ENCODE results near the gene TOMM22. TPM values are rescaled to one million over a fixed set of nuclear protein-coding genes. Genes with fewer than 3 reads are reported as not detected.
A peak's percentile ranks its signal among the peaks of the same experiment; 100 is the strongest.

TOMM22 gene
- total and polyA plus RNA-seq, 2 experiments from 2014 or later = 84.0 to 131 TPM

DNA sequence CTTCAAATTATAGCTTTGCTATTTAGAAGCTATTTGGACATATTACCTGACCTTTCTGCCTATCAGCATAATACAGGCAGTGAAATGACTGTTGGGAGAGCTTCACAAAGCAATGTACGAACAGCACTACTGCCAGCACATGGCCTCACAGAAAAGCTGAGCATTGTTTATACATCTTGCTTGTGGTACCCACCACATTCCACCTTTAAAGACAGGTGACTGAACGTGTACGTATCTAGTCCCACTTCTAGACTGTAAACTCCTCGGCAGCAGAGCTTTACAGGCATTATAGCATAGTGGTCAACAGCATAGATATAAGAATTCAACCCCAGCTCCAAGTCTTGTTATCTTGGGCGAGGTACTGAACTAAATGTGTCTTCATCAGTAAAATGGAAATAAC lies 17.4 kb downstream of the TOMM22 start (continued):
- TF ChIP-seq REST (IDR thresholded peaks at IDR 0.05; ENCODE audit: unreplicated experiment) (no peak), POLR2AphosphoS5 (IDR thresholded peaks at IDR 0.05; ENCODE audit: low read depth) (no peak), EZH2phosphoT487 (IDR thresholded peaks at IDR 0.05; ENCODE audit: unreplicated experiment) (no peak), JUNB (IDR thresholded peaks at IDR 0.05; ENCODE audit: unreplicated experiment) (no peak), ZNF331 (CRISPR knock-in tag; IDR thresholded peaks at IDR 0.05; ENCODE audit: low read depth) (no peak), NANOG (IDR thresholded peaks at IDR 0.05; ENCODE audit: borderline replicate concordance) (no peak), ETS1 (IDR thresholded peaks at IDR 0.05) (no peak), ZNF114 (CRISPR knock-in tag; IDR thresholded peaks at IDR 0.05) (no peak), CREB1 (CRISPR knock-in tag; IDR thresholded peaks at IDR 0.05; ENCODE audit: low read depth) (no peak)

DNA sequence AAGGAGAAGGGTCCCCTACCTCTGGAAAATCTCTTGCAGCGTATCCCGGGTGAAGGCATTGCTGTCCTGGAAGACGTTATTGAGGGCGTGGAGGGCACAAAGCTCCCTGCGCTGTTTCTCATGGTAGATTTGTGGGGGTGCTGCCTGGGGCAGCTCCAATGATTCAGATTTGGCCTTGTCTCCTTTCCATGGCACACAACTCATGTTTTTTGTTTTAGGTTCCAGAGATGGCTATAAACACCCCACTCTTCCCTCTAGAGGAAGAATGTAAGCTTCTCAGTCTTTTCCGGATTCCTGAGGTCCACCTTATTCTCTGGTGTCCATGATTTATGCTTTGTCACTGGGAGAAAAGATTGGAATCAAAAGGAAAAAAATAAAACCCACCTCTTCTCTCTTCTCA lies 18.0 kb downstream of the TOMM22 start:
- Mint-ChIP-seq H3K27me3 (ENCODE audit: insufficient read depth, low read depth, poor library complexity) (peaks cover 17% of the 10 kb centered on the region), H3K4me3 (peak overlapping the region; percentile 98), H3K36me3 (ENCODE audit: low read depth) (peaks cover 8% of the 10 kb centered on the region; the same call in 2 of the 3 replicates), H3K27ac (no peak overlapping the region), H3K9me3 (no peaks in the 10 kb centered on the region), H3K4me1 (peaks cover 36% of the 10 kb centered on the region)
- Histone ChIP-seq H3K9me2 (ENCODE audit: insufficient read depth) (no peaks in the 10 kb centered on the region), H4K20me1 (replicated peaks; ENCODE audit: insufficient read depth) (peaks cover 13% of the 10 kb centered on the region), H3K36me3 (ENCODE audit: insufficient read depth) (no peaks in the 10 kb centered on the region), H3K4me3 (peak overlapping the region; percentile 97), H2AFZ (peak overlapping the region; percentile 74; the same call in 1 of the 2 replicates), H3K79me2 (replicated peaks; ENCODE audit: insufficient read depth) (peaks cover 49% of the 10 kb centered on the region), H3K27ac (ENCODE audit: low read depth) (no peak overlapping the region), H3K27me3 (ENCODE audit: insufficient read depth) (no peaks in the 10 kb centered on the region), H3K4me1 (ENCODE audit: insufficient read depth) (peaks cover 23% of the 10 kb centered on the region), H3K4me2 (peak overlapping the region; percentile 95), H3F3A (replicated peaks; ENCODE audit: low read depth) (peaks cover 4% of the 10 kb centered on the region; the same call in 1 of the 2 replicates)
- DNase-seq (ENCODE audit: low spot score) (no peak), ATAC-seq (no peak)
- TF ChIP-seq JUNB (IDR thresholded peaks at IDR 0.05; ENCODE audit: unreplicated experiment) = no peak

- H3K27ac ChIP-seq (ENCODE audit: low read depth) = no peak overlapping the region
- H3K36me3 ChIP-seq (ENCODE audit: insufficient read depth) = no peaks in the 10 kb centered on the region
- Mint-ChIP-seq H3K9me3 (no peaks in the 10 kb centered on the region), H3K4me1 (peaks cover 41% of the 10 kb centered on the region), H3K36me3 (ENCODE audit: low read depth) (peaks cover 9% of the 10 kb centered on the region; the same call in 2 of the 3 replicates), H3K27ac (peak overlapping the region; percentile 89), H3K27me3 (ENCODE audit: insufficient read depth, low read depth, poor library complexity) (peaks cover 21% of the 10 kb centered on the region), H3K4me3 (peak overlapping the region; percentile 98)
- peaks cover 23% of the 10 kb centered on the region for H3K4me1 ChIP-seq (ENCODE audit: insufficient read depth)
- peak overlapping the region; percentile 74; the same call in 1 of the 2 replicates for H2AFZ ChIP-seq
- peaks cover 4% of the 10 kb centered on the region; the same call in 1 of the 2 replicates for H3F3A ChIP-seq (replicated peaks; ENCODE audit: low read depth)
- ATAC-seq = peak; percentile 21
- H3K4me2 ChIP-seq = peak overlapping the region; percentile 95
- peak; percentile 74 for DNase-seq (ENCODE audit: low spot score)
- H4K20me1 ChIP-seq (replicated peaks; ENCODE audit: insufficient read depth) = peaks cover 13% of the 10 kb centered on the region
- H3K79me2 ChIP-seq (replicated peaks; ENCODE audit: insufficient read depth) = peaks cover 44% of the 10 kb centered on the region
- no peaks in the 10 kb centered on the region for H3K27me3 ChIP-seq (ENCODE audit: insufficient read depth)
- H3K9me2 ChIP-seq (ENCODE audit: insufficient read depth) = no peaks in the 10 kb centered on the region
- peak overlapping the region; percentile 97 for H3K4me3 ChIP-seq
- TF ChIP-seq, protein P1, sequence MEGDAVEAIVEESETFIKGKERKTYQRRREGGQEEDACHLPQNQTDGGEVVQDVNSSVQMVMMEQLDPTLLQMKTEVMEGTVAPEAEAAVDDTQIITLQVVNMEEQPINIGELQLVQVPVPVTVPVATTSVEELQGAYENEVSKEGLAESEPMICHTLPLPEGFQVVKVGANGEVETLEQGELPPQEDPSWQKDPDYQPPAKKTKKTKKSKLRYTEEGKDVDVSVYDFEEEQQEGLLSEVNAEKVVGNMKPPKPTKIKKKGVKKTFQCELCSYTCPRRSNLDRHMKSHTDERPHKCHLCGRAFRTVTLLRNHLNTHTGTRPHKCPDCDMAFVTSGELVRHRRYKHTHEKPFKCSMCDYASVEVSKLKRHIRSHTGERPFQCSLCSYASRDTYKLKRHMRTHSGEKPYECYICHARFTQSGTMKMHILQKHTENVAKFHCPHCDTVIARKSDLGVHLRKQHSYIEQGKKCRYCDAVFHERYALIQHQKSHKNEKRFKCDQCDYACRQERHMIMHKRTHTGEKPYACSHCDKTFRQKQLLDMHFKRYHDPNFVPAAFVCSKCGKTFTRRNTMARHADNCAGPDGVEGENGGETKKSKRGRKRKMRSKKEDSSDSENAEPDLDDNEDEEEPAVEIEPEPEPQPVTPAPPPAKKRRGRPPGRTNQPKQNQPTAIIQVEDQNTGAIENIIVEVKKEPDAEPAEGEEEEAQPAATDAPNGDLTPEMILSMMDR (conservative IDR thresholded peaks at IDR 0.05; ENCODE audit: low read depth in 2 of 2) = no peak
- TF ChIP-seq NANOG (IDR thresholded peaks at IDR 0.05; ENCODE audit: borderline replicate concordance) = no peak
- TF ChIP-seq REST (IDR thresholded peaks at IDR 0.05; ENCODE audit: unreplicated experiment) = no peak
Measured at GRCh38 chr22:38700270-38700788, 18.6 kb downstream of the TOMM22 start.

All from GM23338 (cell line).